HG02678 (cell line): ENCODE data around the gene VGLL3.
"Not testable (repeated sequence)": the region's sequence is repeated elsewhere in the genome, so short reads cannot be mapped to it uniquely, and the experiment has no call there.

Experiments
- ATAC-seq: cut with Tn5 transposase; IDR thresholded peaks from one replicate; pipeline ENCODE4 v1.9.1; 2021; ENCODE audit warnings: mild to moderate bottlenecking, moderate library complexity; ENCODE audit not compliant: unreplicated experiment

VGLL3 gene

GRCh38 chr3:86990734-86991481, at the start of gene VGLL3:
VGLL3 (minus strand) TSS chr3:86991149; CDS start chr3:86990743, 406 bp downstream.
- ATAC-seq: peak; percentile 48

- no peak for ATAC-seq
Observed at GRCh38 chr3:87037652-87038051, 46.7 kb upstream of the VGLL3 start.

- ATAC-seq: no peak
Observed at GRCh38 chr3:87036671-87037070, 45.7 kb upstream of the VGLL3 start.

- no peak for ATAC-seq
Observed at GRCh38 chr3:87035339-87035738, 44.4 kb upstream of the VGLL3 start.

GRCh38 chr3:87033205-87033604, 42.3 kb upstream of the VGLL3 start:
- ATAC-seq: no peak

- ATAC-seq: no peak
Observed at GRCh38 chr3:87025661-87026645, 35.0 kb upstream of the VGLL3 start.

GRCh38 chr3:87017370-87017769, 26.4 kb upstream of the VGLL3 start:
- not testable (repeated sequence) for ATAC-seq

- no peak for ATAC-seq
Observed at GRCh38 chr3:87009271-87009670, 18.3 kb upstream of the VGLL3 start.

- ATAC-seq: no peak
Observed at GRCh38 chr3:87006844-87007439, 16.0 kb upstream of the VGLL3 start.

- ATAC-seq: no peak
Observed at GRCh38 chr3:87004883-87005282, 13.9 kb upstream of the VGLL3 start.

GRCh38 chr3:87002346-87002745, 11.4 kb upstream of the VGLL3 start:
- no peak for ATAC-seq

- no peak for ATAC-seq
Observed at GRCh38 chr3:87001473-87002098, 10.6 kb upstream of the VGLL3 start.

GRCh38 chr3:87000940-87001339, 10.0 kb upstream of the VGLL3 start:
- ATAC-seq: no peak

GRCh38 chr3:86998569-86998968, 7.6 kb upstream of the VGLL3 start:
- no peak for ATAC-seq

- no peak for ATAC-seq
Observed at GRCh38 chr3:86996261-86996955, 5.5 kb upstream of the VGLL3 start.

- ATAC-seq: no peak
Observed at GRCh38 chr3:86995537-86995936, 4.6 kb upstream of the VGLL3 start.

GRCh38 chr3:86993704-86994103, 2.8 kb upstream of the VGLL3 start:
- ATAC-seq: no peak

GRCh38 chr3:86991840-86992435, 989 bp upstream of the VGLL3 start:
- no peak for ATAC-seq

GRCh38 chr3:86991482-86991815, 500 bp upstream of the VGLL3 start:
- peak; percentile 14 for ATAC-seq
